Stimulated activated CD4-positive, alpha-beta T cell treated with anti-CD3 and anti-CD28 coated beads, Interleukin-4, amount 100 ng/mL, for 4 hours (primary cell): ENCODE data around the gene VMP1.
A peak's percentile ranks its signal among the peaks of the same experiment; 100 is the strongest.
"Not testable (repeated sequence)": the region's sequence is repeated elsewhere in the genome, so short reads cannot be mapped to it uniquely, and the experiment has no call there.

Experiments used
- DNase-seq, 2 experiments: peaks; one replicate each; pipeline ENCODE4 v3.0.0-alpha.2; 2020

VMP1 gene

DNA sequence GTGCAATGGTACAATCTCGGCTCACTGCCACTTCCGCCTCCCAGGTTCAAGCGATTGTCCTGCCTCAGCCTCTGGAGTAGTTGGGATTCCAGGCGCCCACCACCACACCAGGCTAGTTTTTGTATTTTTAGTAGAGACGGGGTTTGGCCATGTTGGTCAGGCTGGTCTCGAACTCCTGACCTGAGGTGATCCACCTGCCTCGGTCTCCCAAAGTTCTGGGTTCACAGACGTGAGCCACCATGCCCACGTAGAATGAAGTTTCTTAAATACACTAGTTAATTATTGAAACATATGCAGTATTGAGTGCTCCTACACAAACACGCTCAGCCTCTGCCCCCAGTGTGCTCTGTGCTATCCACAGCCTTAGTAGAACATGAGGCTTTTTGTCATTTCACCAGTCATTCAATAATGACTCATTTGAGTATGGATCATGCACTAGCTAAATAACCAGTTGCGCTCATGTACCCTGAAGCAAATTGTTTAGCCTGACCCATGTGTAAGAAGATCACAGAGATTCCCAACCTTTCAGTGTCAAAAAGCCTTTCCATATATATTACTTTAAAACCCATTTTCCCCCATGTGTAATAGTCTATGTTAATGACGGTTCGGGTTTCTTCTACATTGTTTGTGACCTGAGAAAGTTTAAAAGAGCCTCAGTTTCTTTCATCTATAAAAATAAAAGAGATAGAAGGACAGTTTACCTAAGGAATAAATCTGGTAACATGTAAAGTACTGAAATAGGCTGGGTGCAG lies 135.6 kb downstream of the VMP1 start:
- peak; percentile 56 to 83 for DNase-seq

DNA sequence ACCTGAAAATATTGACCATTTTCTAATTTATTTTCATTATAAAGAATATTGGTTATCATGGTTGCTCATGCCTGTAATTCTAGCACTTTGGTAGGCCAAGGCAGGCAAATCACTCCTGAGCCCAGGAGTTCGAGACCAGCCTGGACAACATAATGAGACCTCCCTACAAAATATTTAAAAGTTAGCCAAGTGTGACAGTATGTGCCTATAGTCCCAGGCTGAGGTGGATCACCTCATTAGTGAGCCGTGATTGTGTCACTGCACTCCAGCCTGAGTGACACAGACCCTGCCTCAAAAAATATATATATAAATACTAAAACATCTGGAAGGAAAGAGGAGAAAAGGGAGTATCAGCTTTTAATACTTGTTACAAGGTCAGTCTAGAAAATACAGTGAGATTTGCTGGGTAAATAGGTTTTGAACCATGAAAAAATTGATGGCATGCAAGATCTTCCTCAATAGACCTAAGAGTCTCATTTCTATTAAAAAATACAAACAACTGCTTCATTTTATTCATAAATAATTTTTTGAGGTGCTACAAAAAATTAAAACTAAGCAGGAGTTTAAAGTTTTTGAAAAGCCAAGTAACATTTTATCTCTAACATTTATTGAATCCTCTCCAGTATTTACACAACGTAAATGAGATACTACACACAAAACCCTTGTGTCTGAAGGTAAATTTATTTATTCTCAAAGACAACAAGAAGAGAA lies 137.6 kb downstream of the VMP1 start:
- no peak for DNase-seq

DNA sequence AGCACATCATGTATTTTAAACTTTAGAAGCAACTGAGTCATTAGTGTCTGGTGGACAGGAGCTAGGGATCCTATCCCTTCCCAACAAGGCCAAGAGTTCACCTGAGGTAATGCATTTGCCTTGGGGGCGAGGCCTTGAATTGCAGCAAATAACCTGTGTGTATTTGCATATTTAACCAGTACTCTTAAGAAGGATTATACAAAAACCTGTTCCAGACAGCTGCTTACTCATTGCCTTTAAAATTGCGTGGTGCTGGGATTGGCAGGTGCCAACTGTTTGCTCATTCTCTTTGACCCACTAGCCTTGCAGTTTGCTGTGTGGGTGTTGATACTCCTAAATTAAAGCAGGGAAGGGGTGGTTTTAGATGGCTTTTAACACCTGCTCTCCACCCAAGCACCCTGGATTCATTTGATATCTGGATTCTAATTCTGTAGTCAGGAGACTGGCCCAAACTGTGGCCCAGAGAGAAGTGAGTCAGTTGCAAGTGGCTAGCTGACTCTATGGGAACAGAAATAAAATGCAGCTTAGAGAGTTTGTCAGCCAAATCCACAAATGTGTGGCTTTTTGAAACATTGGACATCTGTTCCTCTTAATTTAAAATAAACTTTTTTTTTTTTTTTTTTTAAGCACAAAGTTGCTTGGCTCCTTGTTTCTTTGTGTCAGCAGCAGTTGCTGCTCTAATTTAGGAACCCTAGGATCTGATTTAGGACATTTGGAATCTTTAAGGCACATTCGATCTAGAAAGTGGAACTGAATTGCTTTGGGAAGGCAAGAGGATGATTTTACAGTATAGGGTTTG lies 138.3 kb downstream of the VMP1 start:
- peak in 1 of 2 experiments; percentile 59 for DNase-seq

GRCh38 chr17:59846394-59847165 lies 139.1 kb downstream of the VMP1 start:
- DNase-seq = peak in 1 of 2 experiments; percentile 34

DNA sequence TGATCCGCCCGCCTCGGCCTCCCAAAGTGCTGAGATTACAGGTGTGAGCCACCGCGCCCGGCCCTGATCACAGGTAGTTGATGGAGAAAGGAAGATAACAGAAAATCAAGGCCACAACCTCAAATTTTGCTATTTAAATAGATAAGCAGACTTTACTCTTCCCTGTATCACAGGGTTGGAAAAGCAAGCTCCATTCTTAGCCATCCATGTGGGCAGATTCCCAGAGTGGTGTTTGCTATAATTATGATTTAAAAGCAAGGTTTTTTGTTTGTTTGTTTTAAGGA lies 140.9 kb downstream of the VMP1 start:
- no peak for DNase-seq

GRCh38 chr17:59848778-59849177 lies 141.3 kb downstream of the VMP1 start:
- no peak for DNase-seq

DNA sequence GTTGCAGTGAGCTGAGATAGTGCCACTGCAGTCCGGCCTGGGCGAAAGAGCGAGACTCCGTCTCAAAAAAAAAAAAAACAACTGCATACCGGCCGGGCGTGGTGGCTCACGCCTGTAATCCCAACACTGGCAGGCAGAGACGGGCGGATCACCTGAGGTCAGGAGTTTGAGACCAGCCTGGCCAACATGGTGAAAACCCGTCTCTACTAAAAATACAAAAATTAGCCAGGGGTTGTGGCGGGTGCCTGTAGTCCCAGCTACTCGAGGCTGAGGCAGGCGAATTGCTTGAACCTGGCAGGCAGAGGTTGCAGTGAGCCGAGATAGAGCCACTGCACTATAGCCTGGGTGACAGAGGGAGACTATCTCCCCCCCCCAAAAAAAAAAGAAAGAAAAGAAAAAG lies 142.9 kb downstream of the VMP1 start:
- DNase-seq = not testable (repeated sequence)

DNA sequence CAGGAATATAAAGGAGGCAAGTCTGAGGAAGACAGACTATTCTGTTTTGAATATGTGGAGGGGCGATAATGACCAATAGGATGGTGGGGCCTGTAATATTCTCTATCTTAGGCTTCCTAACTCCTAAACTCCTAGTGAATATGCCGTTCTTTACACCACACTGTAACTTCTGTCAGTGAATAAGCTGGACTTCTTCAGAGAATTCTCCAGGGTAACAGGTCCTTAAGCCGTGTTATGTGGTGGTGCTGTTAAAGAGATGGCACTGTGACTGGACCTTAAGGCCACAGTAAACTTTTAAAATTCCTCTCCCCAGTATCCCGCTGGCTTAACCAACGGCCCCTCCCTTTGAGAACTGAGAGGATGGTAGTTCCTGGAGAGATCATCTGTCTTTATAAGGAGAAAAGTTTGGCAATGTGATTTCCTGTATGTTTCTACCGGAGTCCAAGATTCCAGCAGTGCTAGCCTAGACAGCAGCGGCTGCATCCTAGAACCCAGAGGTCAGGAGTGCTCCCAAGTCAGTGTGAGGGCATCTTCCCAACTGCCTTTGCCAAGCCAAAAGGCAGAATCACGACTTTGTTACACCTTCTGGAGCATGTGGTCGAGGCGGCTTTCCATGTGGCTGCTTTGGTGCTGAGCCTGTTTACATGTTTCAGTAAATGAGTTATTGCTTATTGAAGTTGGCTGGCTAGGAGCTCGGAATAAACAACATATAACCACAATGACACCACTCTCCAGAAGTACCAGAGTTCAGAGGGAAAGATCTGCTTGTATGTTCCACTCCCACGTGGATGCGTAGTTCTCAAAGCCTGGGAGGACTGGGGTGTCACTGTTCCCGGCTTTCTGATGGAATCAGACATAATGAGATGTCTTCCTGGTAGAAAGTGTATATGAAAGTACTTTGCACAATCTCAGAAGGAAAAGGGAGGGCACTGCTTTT lies 144.3 kb downstream of the VMP1 start:
- no peak for DNase-seq

- DNase-seq = not testable (repeated sequence)
These were observed 145.4 kb downstream of the VMP1 start for GRCh38 chr17:59852847-59853167.

DNA sequence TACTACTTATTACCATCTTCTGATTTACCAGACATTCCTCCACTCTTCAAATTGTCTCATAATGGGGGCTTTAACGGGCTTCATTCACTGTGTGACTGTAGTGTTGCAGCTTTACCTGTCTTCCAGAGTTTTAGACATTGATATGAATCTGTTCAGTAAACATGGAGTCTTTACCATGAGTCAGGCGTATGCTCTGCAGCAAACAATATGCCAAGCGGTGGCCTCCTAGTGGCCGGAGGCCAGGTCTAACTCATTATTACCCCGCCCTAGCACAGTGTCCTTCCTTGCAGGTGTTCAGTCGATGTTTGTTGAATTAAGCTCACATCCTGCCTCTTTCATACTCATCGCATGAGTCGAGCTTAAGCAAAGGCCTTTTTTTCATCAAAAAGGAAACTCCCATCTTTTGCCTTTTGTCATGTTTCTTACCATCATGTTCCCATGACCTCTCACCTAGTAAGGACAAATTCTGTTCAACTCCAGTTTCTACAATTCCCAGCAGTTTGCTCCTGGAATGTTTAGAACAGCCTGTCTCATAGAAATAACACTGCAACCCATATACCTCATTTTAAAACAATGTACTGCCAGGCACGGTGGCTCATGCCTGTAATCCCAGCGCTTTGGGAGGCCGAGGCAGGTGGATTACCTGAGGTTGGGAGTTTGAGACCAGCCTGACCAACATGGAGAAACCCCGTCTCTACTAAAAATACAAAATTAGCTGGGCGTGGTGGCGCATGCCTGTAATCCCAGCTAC lies 145.9 kb downstream of the VMP1 start:
- peak; percentile 50 to 65 for DNase-seq

- DNase-seq = not testable (repeated sequence)
These were observed 146.7 kb downstream of the VMP1 start for GRCh38 chr17:59853919-59854729.

DNA sequence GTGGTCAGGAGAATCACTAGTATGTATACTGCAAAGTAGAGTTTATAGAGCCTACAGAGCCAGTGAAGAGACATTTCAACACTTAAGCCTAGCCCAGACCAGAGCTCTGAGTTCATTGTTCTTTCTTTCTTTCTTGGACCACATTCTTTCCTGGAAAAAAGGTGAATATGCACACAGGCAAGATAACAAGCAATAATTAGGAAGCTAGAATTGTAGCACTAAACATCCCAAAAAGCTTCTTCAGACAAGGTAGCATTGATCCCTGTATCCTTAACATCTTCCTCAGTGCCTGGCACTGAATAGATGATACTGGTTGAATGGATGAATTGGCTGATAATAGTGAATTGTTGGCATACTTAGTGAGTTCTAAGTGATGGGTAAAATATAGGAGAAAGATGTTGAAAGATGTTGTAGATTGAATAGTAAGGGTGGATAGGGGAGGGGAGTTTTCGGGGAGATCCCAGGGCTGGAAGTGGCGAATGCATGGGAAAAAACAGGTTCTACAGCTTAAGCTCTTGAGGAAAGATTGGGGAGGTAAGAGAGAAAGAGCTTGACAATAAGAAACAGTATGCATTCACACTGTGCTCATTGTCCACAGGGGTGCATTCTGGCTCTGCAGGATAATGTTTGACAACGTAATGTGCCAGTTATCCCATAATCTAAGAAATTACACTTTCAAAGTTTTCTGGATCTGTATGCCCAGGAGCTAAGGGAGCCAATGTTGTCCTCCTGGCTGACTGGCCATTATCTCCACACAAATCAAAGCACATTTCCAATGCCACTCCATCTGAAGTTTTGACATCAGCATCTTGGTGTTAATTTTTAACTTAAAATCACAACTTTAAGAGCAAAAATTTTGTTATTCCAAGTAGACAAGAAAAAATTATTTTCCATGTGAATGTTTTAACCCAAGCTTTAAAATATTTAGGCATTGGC lies 149.7 kb downstream of the VMP1 start:
- no peak for DNase-seq

DNA sequence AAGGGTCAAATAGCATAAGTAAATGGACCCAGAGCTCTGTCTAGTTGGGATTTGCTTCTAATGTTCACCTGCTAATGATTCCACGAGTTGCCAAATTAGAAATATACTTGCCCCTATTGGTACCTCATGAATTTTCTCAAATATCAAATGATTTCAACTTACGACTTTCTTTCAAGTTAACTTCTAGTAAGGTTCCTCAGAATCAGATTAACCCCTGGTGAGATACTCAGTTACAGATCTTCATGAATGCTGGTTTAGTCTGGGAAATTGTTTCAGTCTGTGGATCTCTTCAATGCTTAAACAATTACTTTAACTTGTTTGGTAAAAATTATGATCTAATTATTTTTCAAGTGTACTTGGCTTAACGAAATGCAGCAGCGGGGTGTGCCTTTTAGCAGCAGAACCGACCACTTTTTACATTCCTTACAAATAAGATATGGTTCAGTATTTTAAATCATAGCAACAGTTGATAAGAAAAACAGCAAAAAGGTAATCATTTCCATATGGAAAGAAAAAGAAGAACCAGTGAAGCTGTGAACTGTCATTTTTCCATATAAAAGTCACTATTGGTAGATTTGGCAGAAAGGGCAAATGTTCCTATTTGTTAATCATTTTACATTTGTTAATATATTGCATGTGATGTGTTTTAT lies 150.8 kb downstream of the VMP1 start:
- DNase-seq = no peak

- DNase-seq = no peak
These were observed 151.5 kb downstream of the VMP1 start for GRCh38 chr17:59858932-59859331.

GRCh38 chr17:59859444-59860025 lies 152.1 kb downstream of the VMP1 start:
- no peak for DNase-seq

DNA sequence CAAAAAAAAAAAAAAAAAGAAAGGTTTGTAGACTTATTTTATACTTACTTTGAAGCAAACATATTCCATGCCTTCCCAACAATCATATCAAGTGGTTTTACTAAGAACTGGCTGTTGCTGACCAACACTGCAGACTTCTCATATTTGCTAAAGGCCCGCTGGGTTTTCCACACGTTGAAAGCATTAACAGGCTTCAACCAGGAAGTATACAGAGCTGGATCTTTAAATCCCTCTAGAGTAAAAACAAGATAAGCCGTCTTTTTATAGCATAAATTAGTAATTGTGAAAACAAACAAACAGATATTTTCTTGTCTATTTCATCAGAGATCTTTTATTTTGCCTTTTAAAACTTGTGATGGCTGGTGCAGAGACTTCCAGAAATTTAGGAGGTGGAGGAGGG lies 156.2 kb downstream of the VMP1 start:
- DNase-seq = no peak

DNA sequence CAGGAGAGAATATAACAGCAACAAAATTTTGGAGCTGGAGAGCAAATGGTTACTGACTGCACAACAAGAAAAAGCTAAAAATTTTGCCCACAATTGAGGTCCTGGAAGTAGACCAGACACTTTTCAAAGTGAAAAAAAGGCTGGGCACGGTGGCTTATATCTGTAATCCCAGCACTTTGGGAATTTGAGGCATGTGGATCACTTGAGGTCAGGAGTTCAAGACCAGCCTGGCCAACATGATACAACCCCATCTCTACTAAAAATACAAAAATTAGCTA lies 162.4 kb downstream of the VMP1 start:
- no peak for DNase-seq

DNA sequence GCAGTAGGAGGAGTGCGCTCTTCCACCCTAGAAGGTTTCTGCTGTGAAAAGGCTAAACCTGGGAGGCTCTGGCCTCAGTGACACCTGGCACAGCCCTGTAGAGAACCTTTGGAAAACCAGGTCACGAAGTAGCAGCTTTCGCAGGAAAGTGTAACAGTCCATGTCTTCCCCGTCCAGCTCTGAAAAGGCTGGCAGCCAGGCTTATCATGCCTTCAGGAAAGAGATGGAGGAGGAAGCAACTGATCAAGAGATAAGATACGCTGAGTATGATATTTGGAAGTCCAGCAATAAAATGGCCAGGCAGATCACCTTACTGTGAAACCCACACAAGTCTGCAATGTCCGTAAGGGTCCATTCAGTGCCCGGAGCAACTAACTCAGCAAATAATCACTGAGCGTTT lies 163.0 kb downstream of the VMP1 start:
- DNase-seq = no peak

GRCh38 chr17:59872351-59872750 lies 164.9 kb downstream of the VMP1 start:
- DNase-seq = no peak
